Progenitor cell of endocrine pancreas (in vitro differentiated cells): ENCODE data around the gene FOXR2. TPM values are rescaled to one million over a fixed set of nuclear protein-coding genes. Genes with fewer than 3 reads are reported as not detected.

Experiments used
- DNase-seq: peaks from one replicate; pipeline ENCODE4 v3.0.0; 2021; ENCODE audit warnings: low spot score; ENCODE audit not compliant: unreplicated experiment
- H3K27ac Mint-ChIP-seq: 2 replicates; pipeline ENCODE4 v1.8.0; 2021; ENCODE audit warnings: mild to moderate bottlenecking, moderate library complexity, mixed read lengths
- H3K27me3 Mint-ChIP-seq: 2 replicates; pipeline ENCODE4 v1.8.0; 2021; ENCODE audit warnings: mixed read lengths
- H3K36me3 Mint-ChIP-seq: 2 replicates; pipeline ENCODE4 v1.8.0; 2022; ENCODE audit warnings: mixed read lengths; ENCODE audit not compliant: insufficient read depth
- H3K4me1 Mint-ChIP-seq: 2 replicates; pipeline ENCODE4 v1.8.0; 2021; ENCODE audit warnings: low read depth, mixed read lengths
- H3K4me3 Mint-ChIP-seq: 2 replicates; pipeline ENCODE4 v1.8.0; 2021; ENCODE audit warnings: low read depth, mild to moderate bottlenecking, moderate library complexity, mixed read lengths
- H3K9me3 Mint-ChIP-seq: 2 replicates; pipeline ENCODE4 v1.8.0; 2021; ENCODE audit warnings: low read depth, mixed read lengths
- CTCF ChIP-seq: fragments of 200-600 bp; sonication (generic); IDR thresholded peaks from one replicate; pipeline ENCODE4 v1.5.0; 2021; ENCODE audit warnings: antibody characterized with exemption, mild to moderate bottlenecking; ENCODE audit not compliant: unreplicated experiment
- total RNA-seq: library from RNA; stranded (reverse); gene quantifications from 2 replicates; pipeline ENCODE4 v1.2.1, GENCODE V29; 2021

FOXR2 gene
- total RNA-seq, 1 donor from 2014 or later, result not detected

GRCh38 chrX:55598333-55598732 is 24.9 kb upstream of the FOXR2 start:
- Mint-ChIP-seq H3K4me1 (no peaks in the 10 kb centered on the region), H3K36me3 (no peaks in the 10 kb centered on the region), H3K4me3 (no peak overlapping the region), H3K9me3 (peaks cover 50% of the 10 kb centered on the region), H3K27ac (no peak overlapping the region), H3K27me3 (no peaks in the 10 kb centered on the region)
- no peak for TF ChIP-seq CTCF
- DNase-seq, result no peak

GRCh38 chrX:55619547-55619946 is 3.7 kb upstream of the FOXR2 start:
- no peak for DNase-seq
- H3K36me3 Mint-ChIP-seq, result no peaks in the 10 kb centered on the region
- H3K4me3 Mint-ChIP-seq, result no peak overlapping the region
- peaks cover 61% of the 10 kb centered on the region for H3K9me3 Mint-ChIP-seq
- no peaks in the 10 kb centered on the region for H3K4me1 Mint-ChIP-seq
- H3K27ac Mint-ChIP-seq, result no peak overlapping the region
- no peak for TF ChIP-seq CTCF
- no peaks in the 10 kb centered on the region for H3K27me3 Mint-ChIP-seq

GRCh38 chrX:55624403-55624802 is 1.2 kb downstream of the FOXR2 start:
- TF ChIP-seq CTCF, result no peak
- no peaks in the 10 kb centered on the region for H3K4me1 Mint-ChIP-seq
- no peak for DNase-seq
- H3K27me3 Mint-ChIP-seq, result no peaks in the 10 kb centered on the region
- no peak overlapping the region for H3K27ac Mint-ChIP-seq
- peaks cover 1% of the 10 kb centered on the region for H3K36me3 Mint-ChIP-seq
- H3K4me3 Mint-ChIP-seq, result no peak overlapping the region
- peaks cover 58% of the 10 kb centered on the region for H3K9me3 Mint-ChIP-seq

GRCh38 chrX:55636109-55636508 is 12.9 kb downstream of the FOXR2 start:
- Mint-ChIP-seq H3K27ac (no peak overlapping the region), H3K36me3 (no peaks in the 10 kb centered on the region), H3K27me3 (no peaks in the 10 kb centered on the region), H3K4me3 (no peak overlapping the region), H3K4me1 (no peaks in the 10 kb centered on the region), H3K9me3 (peaks cover 28% of the 10 kb centered on the region)
- no peak for TF ChIP-seq CTCF
- no peak for DNase-seq

GRCh38 chrX:55638933-55639332 is 15.7 kb downstream of the FOXR2 start:
- Mint-ChIP-seq H3K27ac (no peak overlapping the region), H3K27me3 (no peaks in the 10 kb centered on the region), H3K4me1 (no peaks in the 10 kb centered on the region), H3K4me3 (no peak overlapping the region), H3K9me3 (peaks cover 36% of the 10 kb centered on the region), H3K36me3 (no peaks in the 10 kb centered on the region)
- no peak for DNase-seq
- TF ChIP-seq CTCF, result no peak
